Measurements from ENCODE around the gene HIF3A.
A peak's percentile ranks its signal among the peaks of the same experiment; 100 is the strongest.

HIF3A gene

DNA sequence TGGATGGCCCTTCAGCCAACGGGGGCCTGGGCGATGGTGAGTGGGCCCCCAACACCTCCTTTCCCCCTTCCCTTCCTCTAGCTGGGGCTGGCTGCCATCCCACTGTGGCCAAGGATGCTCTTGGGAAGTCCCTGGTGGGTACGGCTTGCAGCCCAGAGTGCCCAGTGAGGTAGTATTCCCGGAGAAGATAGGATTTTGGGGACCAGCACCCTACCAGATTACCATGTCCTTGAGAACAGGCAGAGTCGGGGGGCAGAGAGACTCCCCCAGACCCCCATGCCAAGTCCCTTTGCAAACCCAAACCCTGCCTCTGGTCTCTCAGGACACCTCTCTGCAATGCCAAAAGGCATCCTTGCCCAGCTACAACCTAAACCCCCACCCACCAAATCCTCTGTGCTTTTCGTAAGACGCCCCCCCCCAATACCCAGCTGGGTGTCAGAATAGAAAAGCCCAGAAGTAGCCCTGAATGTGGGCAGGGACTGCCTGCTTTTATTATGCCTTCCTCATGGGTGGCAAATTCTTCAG is 1.7 kb downstream of the HIF3A start:
- no peaks in the 10 kb centered on the region for H3K79me2 ChIP-seq (ENCODE audit: insufficient read depth, low read length)
- H2AFZ ChIP-seq (ENCODE audit: low read length): peak overlapping the region; percentile 56; the same call in 1 of the 2 replicates
- H3K4me1 ChIP-seq (ENCODE audit: insufficient read depth, low read length, poor library complexity, severe bottlenecking): peaks cover 8% of the 10 kb centered on the region
- H3K9me3 ChIP-seq (ENCODE audit: insufficient read depth, low read depth, low read length): no peaks in the 10 kb centered on the region
- H4K20me1 ChIP-seq (ENCODE audit: insufficient read depth, low read length, poor library complexity, severe bottlenecking): no peaks in the 10 kb centered on the region
- no peaks in the 10 kb centered on the region for H3K9me2 ChIP-seq (replicated peaks; ENCODE audit: low read depth, low read length)
- H3F3A ChIP-seq (ENCODE audit: low read depth): no peaks in the 10 kb centered on the region
- no peak for TF ChIP-seq EZH2phosphoT487 (IDR thresholded peaks at IDR 0.05; ENCODE audit: borderline replicate concordance)
- no peak for TF ChIP-seq CTCF (conservative IDR thresholded peaks at IDR 0.05; ENCODE audit: low read length)
- H3K36me3 ChIP-seq (ENCODE audit: insufficient read depth, low read length): no peaks in the 10 kb centered on the region
- peak overlapping the region; percentile 51 for H3K4me2 ChIP-seq (ENCODE audit: low read depth, low read length, poor library complexity, severe bottlenecking)
- no peak overlapping the region for H3K9ac ChIP-seq (ENCODE audit: low read depth, low read length, poor library complexity, severe bottlenecking)
- peak overlapping the region; percentile 2 for H3K4me3 ChIP-seq (ENCODE audit: low read length, poor library complexity, severe bottlenecking)
- H3K27me3 ChIP-seq (ENCODE audit: insufficient read depth, low read length, poor library complexity, severe bottlenecking): no peaks in the 10 kb centered on the region

- Histone ChIP-seq H3F3A (ENCODE audit: low read depth) (no peaks in the 10 kb centered on the region), H3K4me1 (ENCODE audit: insufficient read depth, low read length, poor library complexity, severe bottlenecking) (peaks cover 8% of the 10 kb centered on the region), H3K9me3 (ENCODE audit: insufficient read depth, low read depth, low read length) (no peaks in the 10 kb centered on the region), H3K79me2 (ENCODE audit: insufficient read depth, low read length) (no peaks in the 10 kb centered on the region), H3K9me2 (replicated peaks; ENCODE audit: low read depth, low read length) (no peaks in the 10 kb centered on the region), H2AFZ (ENCODE audit: low read length) (peak overlapping the region; percentile 56; the same call in 1 of the 2 replicates), H3K27me3 (ENCODE audit: insufficient read depth, low read length, poor library complexity, severe bottlenecking) (no peaks in the 10 kb centered on the region), H3K4me2 (ENCODE audit: low read depth, low read length, poor library complexity, severe bottlenecking) (peak overlapping the region; percentile 51), H3K36me3 (ENCODE audit: insufficient read depth, low read length) (no peaks in the 10 kb centered on the region), H3K4me3 (ENCODE audit: low read length, poor library complexity, severe bottlenecking) (peak overlapping the region; percentile 2), H3K9ac (ENCODE audit: low read depth, low read length, poor library complexity, severe bottlenecking) (no peak overlapping the region), H4K20me1 (ENCODE audit: insufficient read depth, low read length, poor library complexity, severe bottlenecking) (no peaks in the 10 kb centered on the region)
- TF ChIP-seq EZH2phosphoT487 (IDR thresholded peaks at IDR 0.05; ENCODE audit: borderline replicate concordance) (no peak), CTCF (conservative IDR thresholded peaks at IDR 0.05; ENCODE audit: low read length) (no peak)
Observed at GRCh38 chr19:46299004-46299509, 2.2 kb downstream of the HIF3A start.

DNA sequence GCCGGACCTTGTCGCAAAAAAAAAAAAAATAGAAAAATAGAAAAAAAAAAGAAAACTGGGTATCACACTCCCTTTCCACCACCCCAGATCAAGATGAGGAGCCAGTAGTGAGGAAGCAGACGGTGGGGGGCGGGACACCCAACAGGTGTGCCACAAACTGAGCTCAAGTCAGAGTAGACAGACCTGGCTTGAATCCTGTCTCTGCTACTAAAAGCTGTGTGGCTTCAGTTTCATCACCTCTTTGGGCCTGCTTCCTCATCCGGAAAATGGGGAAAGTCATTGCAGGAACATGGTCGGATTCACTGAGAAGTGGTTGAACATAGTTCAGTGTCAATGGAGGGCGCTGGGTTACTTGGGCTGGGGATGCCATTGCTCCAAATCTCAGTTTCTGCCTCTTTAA is 2.9 kb downstream of the HIF3A start:
- H3K9ac ChIP-seq (ENCODE audit: low read depth, low read length, poor library complexity, severe bottlenecking): no peak overlapping the region
- H2AFZ ChIP-seq (ENCODE audit: low read length): no peak overlapping the region
- H3K4me2 ChIP-seq (ENCODE audit: low read depth, low read length, poor library complexity, severe bottlenecking): no peak overlapping the region
- no peaks in the 10 kb centered on the region for H3K9me2 ChIP-seq (replicated peaks; ENCODE audit: low read depth, low read length)
- H3K27me3 ChIP-seq (ENCODE audit: insufficient read depth, low read length, poor library complexity, severe bottlenecking): no peaks in the 10 kb centered on the region
- no peaks in the 10 kb centered on the region for H3F3A ChIP-seq (ENCODE audit: low read depth)
- no peak for TF ChIP-seq CTCF (conservative IDR thresholded peaks at IDR 0.05; ENCODE audit: low read length)
- TF ChIP-seq EZH2phosphoT487 (IDR thresholded peaks at IDR 0.05; ENCODE audit: borderline replicate concordance): no peak
- H3K79me2 ChIP-seq (ENCODE audit: insufficient read depth, low read length): no peaks in the 10 kb centered on the region
- no peaks in the 10 kb centered on the region for H3K36me3 ChIP-seq (ENCODE audit: insufficient read depth, low read length)
- no peaks in the 10 kb centered on the region for H4K20me1 ChIP-seq (ENCODE audit: insufficient read depth, low read length, poor library complexity, severe bottlenecking)
- H3K4me1 ChIP-seq (ENCODE audit: insufficient read depth, low read length, poor library complexity, severe bottlenecking): peaks cover 8% of the 10 kb centered on the region
- H3K9me3 ChIP-seq (ENCODE audit: insufficient read depth, low read depth, low read length): no peaks in the 10 kb centered on the region
- no peak overlapping the region for H3K4me3 ChIP-seq (ENCODE audit: low read length, poor library complexity, severe bottlenecking)
